CD4-positive, alpha-beta T cell treated with Interleukin-2 at 100 ng/mL for 4 hours (primary cell): ENCODE measurements around the gene PSME2.

Experiments used
- DNase-seq: peaks from one replicate; pipeline ENCODE4 v3.0.0-alpha.2; 2020; ENCODE audit warnings: low spot score

Gene PSME2, protein sequence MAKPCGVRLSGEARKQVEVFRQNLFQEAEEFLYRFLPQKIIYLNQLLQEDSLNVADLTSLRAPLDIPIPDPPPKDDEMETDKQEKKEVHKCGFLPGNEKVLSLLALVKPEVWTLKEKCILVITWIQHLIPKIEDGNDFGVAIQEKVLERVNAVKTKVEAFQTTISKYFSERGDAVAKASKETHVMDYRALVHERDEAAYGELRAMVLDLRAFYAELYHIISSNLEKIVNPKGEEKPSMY

GRCh38 chr14:24146453-24146977 lies at the start of gene PSME2:
Gene PSME2, minus strand, starts transcription at chr14:24146610. Its CDS starts 29 bp downstream, at chr14:24146581.
- peak; percentile 88 for DNase-seq

- peak; percentile 89 for DNase-seq
Observed at GRCh38 chr14:24195186-24196070, 49.0 kb upstream of the PSME2 start, which contains the start of gene TM9SF1. Gene TM9SF1, minus strand, starts transcription at chr14:24195441. Its CDS starts 422 bp downstream, at chr14:24195019.

GRCh38 chr14:24194873-24195185 lies 48.4 kb upstream of the PSME2 start:
- DNase-seq, result no peak

DNA sequence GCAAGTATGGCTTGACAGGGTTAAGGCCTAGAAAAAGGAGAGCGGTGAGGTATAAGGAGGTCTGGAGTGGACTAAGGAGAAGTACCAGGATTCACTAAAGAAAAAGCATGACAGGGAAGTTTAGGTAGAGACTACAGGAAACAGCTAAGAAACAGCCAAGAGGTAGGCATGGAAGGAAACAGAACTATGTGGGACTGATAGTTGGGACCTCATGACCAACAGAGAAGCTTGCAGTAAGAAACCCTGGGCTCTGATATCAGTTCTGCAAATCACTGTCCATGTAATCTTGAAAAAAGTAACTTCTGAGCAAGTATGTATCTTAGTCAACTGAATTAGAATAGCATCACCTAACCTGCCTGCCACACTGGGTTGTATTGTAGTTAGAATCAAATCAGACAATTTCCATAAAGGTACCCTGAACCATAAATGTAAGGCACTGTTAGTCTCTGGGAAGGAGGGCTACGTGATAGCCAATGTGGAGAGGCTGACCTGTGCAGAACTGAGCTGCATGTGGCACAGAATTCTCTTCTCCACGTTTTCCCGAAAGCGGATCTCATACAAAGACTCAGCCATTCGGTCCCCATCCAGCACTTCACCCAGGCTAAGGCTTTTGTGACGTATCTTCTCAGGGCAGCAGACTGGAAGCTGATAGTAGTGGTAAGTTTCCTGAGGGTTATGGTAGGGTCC lies 47.9 kb upstream of the PSME2 start:
- DNase-seq, result no peak

DNA sequence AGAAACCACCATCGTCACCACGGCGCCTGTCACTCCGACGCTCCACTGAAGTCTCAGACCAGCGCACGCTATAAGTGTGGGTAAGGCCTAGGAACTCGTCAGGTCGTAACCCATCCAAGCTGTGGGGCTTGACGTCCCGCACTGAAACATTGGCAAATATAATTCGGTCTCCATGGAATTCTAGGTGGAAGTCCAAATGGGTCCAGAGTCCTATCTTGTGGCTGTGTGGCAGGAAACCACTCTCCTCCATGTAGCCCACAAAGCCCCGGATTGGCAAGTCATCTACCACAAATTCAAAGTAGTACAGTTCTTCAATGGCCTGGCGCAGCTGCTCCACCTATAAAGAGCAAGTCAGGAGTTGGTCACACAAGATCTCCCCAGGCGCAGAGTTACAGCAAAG lies 46.5 kb upstream of the PSME2 start:
- DNase-seq, result no peak

DNA sequence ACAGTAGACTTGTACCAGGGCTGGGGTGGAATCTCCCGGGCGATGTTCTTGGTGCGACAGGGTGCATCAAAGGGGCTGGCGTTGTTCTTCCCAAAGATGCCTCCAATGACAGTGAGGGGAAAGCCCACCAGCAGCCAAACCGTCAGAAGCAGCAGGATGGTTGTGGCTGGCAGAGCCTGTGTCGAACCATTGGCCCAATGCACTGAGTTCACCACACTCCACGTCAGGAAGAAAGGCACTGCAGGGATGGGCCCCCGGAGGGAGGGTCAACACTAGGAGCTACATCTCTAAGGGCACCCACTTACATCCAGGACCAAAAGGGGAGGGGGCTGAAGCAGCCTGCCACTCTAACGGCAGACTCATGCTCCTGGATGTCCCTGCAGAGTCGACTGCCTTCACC lies 44.0 kb upstream of the PSME2 start:
- DNase-seq, result no peak

DNA sequence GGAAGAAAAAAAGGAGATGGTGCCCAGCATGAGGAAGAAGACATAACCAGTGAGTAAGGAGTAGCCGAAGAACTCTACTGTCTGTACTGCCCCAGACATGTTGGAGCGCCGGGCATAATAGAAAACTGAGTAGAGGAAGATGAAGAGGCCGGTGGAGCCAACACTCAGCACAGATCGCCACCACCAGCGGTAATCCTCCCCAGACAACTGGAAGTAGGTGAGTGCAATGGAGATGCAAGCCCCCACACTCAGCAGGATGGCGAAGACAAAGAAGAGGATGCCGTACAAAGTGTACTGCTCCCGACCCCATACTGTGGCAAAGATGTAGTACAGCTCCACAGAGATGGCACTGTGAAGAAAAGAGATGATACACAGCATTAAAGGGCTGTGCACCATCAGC lies 43.0 kb upstream of the PSME2 start:
- DNase-seq, result no peak

- DNase-seq, result no peak
Observed at GRCh38 chr14:24189059-24189375, 42.6 kb upstream of the PSME2 start.

DNA sequence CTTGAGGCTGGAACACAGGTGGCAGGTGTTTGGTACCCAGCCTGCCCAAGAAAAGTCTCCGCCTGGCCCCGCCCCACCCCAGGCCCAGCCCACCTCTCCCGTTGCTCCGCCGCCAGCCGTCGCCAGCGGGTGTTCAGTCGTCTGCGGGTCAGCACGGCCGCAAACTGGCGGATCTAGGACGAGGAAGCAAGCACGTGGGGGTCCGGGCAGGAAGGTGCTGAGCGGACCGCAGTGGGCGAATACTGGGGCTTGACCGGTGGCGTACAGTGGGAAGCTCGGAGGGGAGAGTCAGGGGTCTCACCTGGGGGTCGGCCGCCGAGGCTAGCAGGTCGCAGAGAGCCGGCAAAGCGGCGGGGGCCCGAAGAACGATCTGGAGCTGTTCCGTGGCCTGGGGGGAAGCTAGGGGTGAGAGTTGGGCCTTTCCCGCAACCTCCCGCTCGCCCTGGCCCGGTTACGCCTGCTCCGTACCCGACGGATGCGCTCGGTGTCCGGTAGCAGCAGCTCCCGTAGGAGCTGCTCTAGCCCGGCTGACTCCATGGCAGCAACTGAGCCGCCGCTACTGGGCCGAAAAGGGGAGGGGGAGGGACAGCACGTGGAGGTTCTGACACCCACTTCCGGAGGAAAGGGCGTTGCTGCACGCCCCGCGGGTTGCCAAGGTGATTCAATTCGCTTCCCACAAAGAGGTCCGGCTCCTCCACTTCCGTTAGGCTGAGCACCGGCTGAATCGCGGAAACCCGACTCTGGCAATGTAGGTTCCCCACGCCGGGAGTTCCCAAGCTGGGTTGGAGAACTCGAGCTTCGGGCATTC lies 42.0 kb upstream of the PSME2 start, which contains the start of gene IPO4:
Gene IPO4 (minus strand): TSS at position 566 of the 808 bp plus-strand sequence. CDS start 29 bp downstream, at position 537.
- DNase-seq, result peak; percentile 97

DNA sequence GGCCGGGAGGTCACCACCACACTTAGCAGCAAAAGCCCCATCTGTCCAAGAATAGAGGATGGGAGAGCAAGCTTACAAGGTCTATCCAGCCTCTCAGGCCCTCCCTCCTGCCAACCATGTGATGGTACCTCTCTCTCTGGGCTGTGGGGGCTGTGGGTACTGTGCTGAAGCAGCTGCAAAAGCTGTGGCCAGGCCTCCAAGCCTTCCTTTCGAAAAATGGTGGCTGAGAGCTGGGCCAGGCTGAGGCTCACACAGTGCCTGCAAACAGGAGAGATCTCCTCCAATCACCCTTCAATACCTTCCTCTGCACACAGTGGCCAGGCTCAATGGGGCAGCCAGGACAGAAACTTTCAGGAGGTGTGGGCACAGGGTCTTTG lies 41.1 kb upstream of the PSME2 start:
- no peak for DNase-seq

DNA sequence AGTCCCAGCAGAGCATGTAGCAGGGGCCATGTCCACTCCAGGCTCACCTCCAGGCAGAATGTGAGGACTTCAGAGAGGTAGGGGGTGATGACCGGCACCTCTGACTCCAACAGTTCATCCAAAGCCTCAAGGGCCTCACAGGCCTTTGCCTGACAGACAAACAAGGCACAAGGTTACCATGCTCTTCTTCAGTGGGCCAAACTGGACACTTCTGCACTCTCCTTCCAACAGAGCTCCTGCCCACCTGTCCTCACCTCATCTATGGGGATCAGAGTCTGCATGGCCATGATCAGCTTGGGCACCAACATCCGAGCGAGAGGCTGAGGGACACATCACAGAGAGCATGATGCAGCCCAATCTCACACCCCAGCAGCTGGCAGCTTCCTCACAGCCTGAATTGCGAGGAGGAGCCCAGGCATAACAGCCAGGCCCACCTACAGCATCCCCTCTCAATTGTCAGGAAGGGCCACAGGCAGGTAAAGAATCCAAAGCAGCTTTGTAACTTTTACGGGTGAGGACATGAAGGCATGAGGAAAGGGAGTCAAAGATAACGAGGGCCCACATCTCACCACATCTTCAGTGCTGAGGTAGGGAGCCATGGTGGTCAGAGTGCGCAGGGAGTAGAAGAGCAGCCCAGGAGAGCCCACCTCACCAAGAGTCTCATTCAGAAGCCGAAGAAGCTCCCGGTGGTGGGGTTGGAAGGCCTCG lies 40.6 kb upstream of the PSME2 start:
- no peak for DNase-seq

DNA sequence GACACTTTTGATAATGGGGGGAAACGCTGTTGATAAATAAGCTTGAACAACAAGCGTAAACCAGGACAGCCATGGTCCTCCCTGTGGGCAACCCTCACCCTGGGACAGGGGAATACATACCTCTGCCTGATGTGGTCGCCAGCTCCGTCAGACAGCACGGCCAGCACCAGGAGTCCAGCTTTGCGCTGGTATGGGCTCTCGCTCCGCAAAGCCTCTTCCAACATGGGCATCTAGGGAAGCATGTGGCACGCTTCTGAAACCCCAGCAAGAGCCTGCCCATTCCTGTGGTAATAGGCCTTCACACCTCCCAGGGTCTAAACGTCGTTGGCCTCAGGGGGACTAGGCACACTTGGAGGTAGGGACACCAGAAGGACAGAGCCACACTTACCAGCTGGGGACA lies 39.3 kb upstream of the PSME2 start:
- DNase-seq, result no peak

GRCh38 chr14:24185026-24185425 lies 38.6 kb upstream of the PSME2 start:
- no peak for DNase-seq

DNA sequence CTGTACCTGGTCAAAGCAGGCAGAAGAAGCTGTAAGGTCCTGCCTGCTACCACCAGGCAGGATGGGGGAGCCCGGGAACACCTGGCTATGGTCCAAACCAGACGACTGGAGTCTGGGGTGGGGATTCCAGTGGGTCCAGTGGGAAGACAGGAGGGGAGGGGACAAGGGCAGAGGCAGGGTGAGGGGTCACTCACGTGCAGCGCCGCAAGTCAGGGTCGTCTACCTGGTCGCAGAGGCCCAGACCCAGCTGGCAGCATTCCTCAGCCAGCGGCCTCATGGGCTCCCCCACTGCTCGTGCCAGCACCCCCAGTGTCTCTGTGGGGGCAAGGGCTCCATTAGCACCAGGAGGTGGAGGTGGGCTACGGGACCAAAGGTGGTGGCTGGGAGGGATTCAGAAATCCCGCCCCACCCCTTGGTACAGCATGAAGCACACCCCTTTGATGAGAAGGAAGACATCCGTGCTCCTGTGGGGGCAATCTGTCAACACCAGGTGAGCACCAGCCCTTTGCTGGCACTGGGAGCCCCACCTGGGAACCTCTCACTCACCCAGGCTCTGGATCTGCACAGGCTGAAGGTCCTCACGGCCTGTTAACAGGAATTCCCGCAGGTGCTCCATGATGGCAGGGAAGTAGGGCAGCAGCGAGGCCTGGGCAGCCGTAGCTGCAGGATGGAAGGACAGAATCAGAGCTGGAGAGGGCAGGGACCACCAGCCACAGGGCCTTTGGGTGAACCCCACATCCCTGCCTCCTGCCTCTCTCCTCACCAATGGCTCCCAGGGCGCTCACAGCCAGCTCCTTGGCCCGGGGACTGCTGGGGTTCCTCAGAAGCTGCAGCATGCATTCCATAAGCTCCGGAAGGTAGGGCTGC lies 37.9 kb upstream of the PSME2 start:
- no peak for DNase-seq

- no peak for DNase-seq
Observed at GRCh38 chr14:24183014-24183481, 36.6 kb upstream of the PSME2 start.

DNA sequence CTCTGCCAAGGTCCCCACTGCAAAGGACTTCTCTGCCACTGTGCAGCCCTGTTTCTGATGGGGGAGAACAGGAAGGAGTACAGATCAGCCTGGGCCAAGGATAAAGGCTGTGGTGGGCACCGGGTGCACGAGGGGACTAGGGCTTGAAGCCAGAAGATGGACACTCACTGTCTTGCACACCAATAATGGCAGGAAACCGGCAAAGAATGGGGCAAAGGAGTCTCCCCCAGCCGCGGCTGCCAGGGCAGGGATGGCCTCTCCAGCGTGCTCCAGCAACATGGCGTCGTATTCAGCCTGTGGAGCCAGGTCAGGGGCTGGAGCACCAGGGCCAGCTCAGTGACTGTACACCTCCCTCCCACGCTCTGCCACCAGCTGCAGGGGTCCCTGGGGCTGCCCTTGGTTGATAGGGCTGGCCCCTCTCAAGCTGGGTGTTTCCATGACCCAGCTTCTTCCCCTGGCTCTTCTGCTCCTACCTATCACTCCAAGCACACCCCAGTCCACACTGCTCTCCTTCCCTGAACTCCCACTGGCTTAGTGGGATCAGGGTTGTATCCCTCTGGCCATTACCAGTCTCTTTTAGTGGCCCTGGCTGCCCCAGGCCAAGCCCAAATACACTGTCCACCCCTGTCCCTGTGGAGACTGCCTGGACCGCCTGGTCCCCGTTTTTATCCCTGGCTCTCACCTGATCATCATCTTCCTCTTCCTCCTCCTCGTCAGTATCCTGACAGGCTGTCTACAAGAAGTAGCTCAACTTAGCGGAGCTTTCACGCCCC lies 35.9 kb upstream of the PSME2 start:
- no peak for DNase-seq

DNA sequence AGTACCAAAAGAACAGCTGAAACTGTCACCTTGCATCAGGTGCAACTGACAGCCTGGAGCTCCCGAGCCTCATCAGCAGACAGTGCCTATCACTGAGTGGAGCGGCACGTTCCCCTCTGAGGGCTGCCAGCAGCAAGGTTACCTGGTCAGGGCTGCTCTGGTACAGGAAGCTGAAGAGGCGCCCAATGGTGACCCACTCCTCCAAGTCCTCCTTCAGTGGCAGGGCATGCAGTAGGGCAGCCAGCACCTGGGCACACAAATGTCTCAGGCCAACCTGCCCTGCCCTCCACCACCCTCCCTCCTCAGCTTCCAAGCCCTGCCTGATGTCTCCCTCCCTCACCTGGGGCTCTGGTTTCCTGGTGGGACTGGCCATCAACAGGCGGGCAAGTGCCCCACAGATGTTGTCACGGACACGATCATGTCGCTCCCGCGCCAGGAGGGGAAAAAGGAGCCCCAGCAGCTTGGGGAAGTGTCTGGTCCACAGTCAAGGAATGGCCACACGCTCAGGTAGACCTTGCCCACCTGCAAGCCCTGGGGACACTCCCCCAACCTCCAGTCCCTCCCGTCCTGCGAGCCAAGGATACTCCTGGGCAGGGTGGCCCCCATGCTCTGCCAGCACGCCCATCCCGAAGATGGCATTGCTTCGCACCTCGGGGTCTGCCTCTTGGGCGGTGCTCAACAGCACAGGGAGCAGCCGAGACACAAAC lies 35.1 kb upstream of the PSME2 start:
- no peak for DNase-seq

DNA sequence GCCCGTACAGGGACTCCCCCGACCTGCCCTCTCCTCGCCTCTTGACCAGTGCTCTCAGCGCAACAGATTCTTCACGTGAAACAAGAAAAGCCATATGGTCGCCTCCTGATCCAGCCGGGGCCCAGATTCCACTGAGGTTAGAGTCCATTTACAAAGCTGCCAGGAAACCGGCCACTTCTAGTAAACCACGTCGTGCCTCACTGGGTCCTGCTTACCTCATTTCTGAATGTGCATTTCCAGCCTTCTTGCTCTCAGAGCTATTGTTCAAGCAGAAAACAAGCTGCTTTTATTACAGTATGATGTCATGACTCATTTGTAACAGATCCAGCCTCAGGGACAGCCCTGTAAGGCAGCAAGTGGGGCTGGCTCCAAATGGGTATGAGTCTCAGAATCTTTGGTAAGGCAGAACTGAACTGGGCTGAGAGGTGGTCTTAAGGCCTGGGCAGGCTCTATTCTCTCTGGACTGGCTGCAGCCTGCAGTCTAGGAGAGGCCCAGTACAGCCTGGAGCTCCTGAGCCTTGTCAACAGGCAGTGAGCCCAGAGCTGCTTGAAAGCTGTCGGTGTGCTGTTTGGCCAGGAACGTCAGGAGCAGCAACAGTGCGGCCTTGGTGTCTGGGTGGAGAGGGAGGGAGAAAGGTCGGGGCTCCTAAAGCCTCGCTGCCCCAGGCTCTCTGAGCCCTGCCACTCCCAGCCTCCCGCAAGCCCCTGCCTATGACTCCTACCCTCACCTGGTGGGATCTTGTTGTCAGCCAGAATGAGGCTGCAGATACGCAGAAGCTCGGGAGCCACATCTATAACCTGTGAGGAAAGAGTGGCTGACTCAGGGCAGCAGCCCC lies 33.8 kb upstream of the PSME2 start:
- no peak for DNase-seq
